ENCODE data around the gene NBPF11.
"Not testable (repeated sequence)": the region's sequence is repeated elsewhere in the genome, so short reads cannot be mapped to it uniquely, and the experiment has no call there.

Gene NBPF11

GRCh38 chr1:148151911-148152656 lies at the start of gene NBPF11:
Gene NBPF11, minus strand, starts transcription at chr1:148152281. Its CDS starts 25,278 bp downstream, at chr1:148127003.
- peak; percentile 39 for DNase-seq (ENCODE audit: low read depth)

GRCh38 chr1:148197396-148197795 lies 45.3 kb upstream of the NBPF11 start:
- not testable (repeated sequence) for DNase-seq (ENCODE audit: low read depth); H3K4me3 ChIP-seq (ENCODE audit: low read length)

More at GRCh38 chr1:148151911-148152656, at the start of gene NBPF11:
- peak within 1 kb of the TSS; percentile 61 for H3K4me3 ChIP-seq (ENCODE audit: low read length)

- not testable (repeated sequence) for H3K4me3 ChIP-seq (ENCODE audit: low read length); DNase-seq (ENCODE audit: low read depth)
Measured at GRCh38 chr1:148196949-148197348, 44.9 kb upstream of the NBPF11 start.

GRCh38 chr1:148195115-148195514 lies 43.0 kb upstream of the NBPF11 start:
- H3K4me3 ChIP-seq (ENCODE audit: low read length); DNase-seq (ENCODE audit: low read depth): not testable (repeated sequence)

GRCh38 chr1:148188768-148189167 lies 36.7 kb upstream of the NBPF11 start:
- DNase-seq (ENCODE audit: low read depth); H3K4me3 ChIP-seq (ENCODE audit: low read length): not testable (repeated sequence)

- H3K4me3 ChIP-seq (ENCODE audit: low read length), result not testable (repeated sequence)
Measured at GRCh38 chr1:148178682-148179081, 26.6 kb upstream of the NBPF11 start.

GRCh38 chr1:148175414-148175813 lies 23.3 kb upstream of the NBPF11 start:
- H3K4me3 ChIP-seq (ENCODE audit: low read length), result not testable (repeated sequence)

More at GRCh38 chr1:148178682-148179081, 26.6 kb upstream of the NBPF11 start:
- DNase-seq (ENCODE audit: low read depth), result not testable (repeated sequence)

GRCh38 chr1:148171995-148172394 lies 19.9 kb upstream of the NBPF11 start:
- not testable (repeated sequence) for DNase-seq (ENCODE audit: low read depth)

More at GRCh38 chr1:148175414-148175813, 23.3 kb upstream of the NBPF11 start:
- DNase-seq (ENCODE audit: low read depth), result not testable (repeated sequence)

GRCh38 chr1:148166558-148167492 lies 14.7 kb upstream of the NBPF11 start:
- H3K4me3 ChIP-seq (ENCODE audit: low read length), result no peak overlapping the region
- TF ChIP-seq CTCF (conservative IDR thresholded peaks at IDR 0.05; ENCODE audit: low read depth, low read length), result no peak
- DNase-seq (ENCODE audit: low read depth), result peak; percentile 62

More at GRCh38 chr1:148171995-148172394, 19.9 kb upstream of the NBPF11 start:
- H3K4me3 ChIP-seq (ENCODE audit: low read length), result not testable (repeated sequence)

GRCh38 chr1:148162363-148162762 lies 10.3 kb upstream of the NBPF11 start:
- H3K4me3 ChIP-seq (ENCODE audit: low read length), result no peak overlapping the region
- no peak for TF ChIP-seq CTCF (conservative IDR thresholded peaks at IDR 0.05; ENCODE audit: low read depth, low read length)
- DNase-seq (ENCODE audit: low read depth), result no peak

- DNase-seq (ENCODE audit: low read depth), result no peak
- H3K4me3 ChIP-seq (ENCODE audit: low read length), result no peak overlapping the region
- TF ChIP-seq CTCF (conservative IDR thresholded peaks at IDR 0.05; ENCODE audit: low read depth, low read length), result no peak
Measured at GRCh38 chr1:148161053-148161901, 9.2 kb upstream of the NBPF11 start.
